Skeletal muscle tissue (tissue), 4 donors: ENCODE data around the gene HLTF. TPM values are rescaled to one million over a fixed set of nuclear protein-coding genes. Genes with fewer than 3 reads are reported as not detected.

ENCODE experiments used
- H3K27ac ChIP-seq: one replicate; pipeline ENCODE4 v1.7.0; 2013; ENCODE audit warnings: mild to moderate bottlenecking, low read depth, low read length, inconsistent platforms
- H3K27me3 ChIP-seq, 3 donors: one replicate each; pipeline ENCODE4 v1.7.0; 2013; ENCODE audit warnings: low read length in 3 of 3; ENCODE audit not compliant: control insufficient read depth in 3 of 3, insufficient read depth in 3 of 3
- H3K36me3 ChIP-seq, 3 donors: one replicate each; pipeline ENCODE4 v1.7.0; 2013; ENCODE audit warnings: low read length in 3 of 3; ENCODE audit not compliant: control insufficient read depth in 3 of 3, insufficient read depth in 3 of 3
- H3K4me1 ChIP-seq, 3 donors: one replicate each; pipeline ENCODE4 v1.7.0; 2013; ENCODE audit warnings: low read length in 3 of 3, mild to moderate bottlenecking in 3 of 3; ENCODE audit not compliant: control insufficient read depth in 3 of 3, insufficient read depth in 3 of 3
- H3K4me3 ChIP-seq, 3 donors: one replicate each; pipeline ENCODE4 v1.7.0; 2013; ENCODE audit warnings: low read length in 3 of 3
- H3K9ac ChIP-seq, 3 donors: one replicate each; pipeline ENCODE4 v1.7.0; 2013; ENCODE audit warnings: low read length in 3 of 3, mild to moderate bottlenecking in 3 of 3, moderate library complexity in 2 of 3, low read depth in 1 of 3
- H3K9me3 ChIP-seq, 3 donors: one replicate each; pipeline ENCODE4 v1.7.0; 2013; ENCODE audit warnings: low read length in 3 of 3; ENCODE audit not compliant: control insufficient read depth in 3 of 3
- total RNA-seq: library from RNA; depleted of rRNA; stranded (reverse); fragments of >200 nt; gene quantifications from one replicate; pipeline ENCODE4 v1.2.3, GENCODE V29; 2014
- donor health status: Osteomylitis.

The HLTF gene
- total RNA-seq, 1 donor from 2014 or later, result 26.6 TPM

GRCh38 chr3:149011676-149012075 is 74.7 kb downstream of the HLTF start:
- H3K4me1 ChIP-seq, result peaks cover 33 to 74% (median 68%) of the 10 kb centered on the region in 3 donors
- no peak overlapping the region for H3K4me3 ChIP-seq
- no peaks in the 10 kb centered on the region for H3K9me3 ChIP-seq
- peaks cover 26 to 45% (median 39%) of the 10 kb centered on the region in 3 donors for H3K36me3 ChIP-seq
- H3K27me3 ChIP-seq, result no peaks in the 10 kb centered on the region
- H3K9ac ChIP-seq, result peak overlapping the region in 1 of 3 donors; percentile 36
- peak overlapping the region; percentile 80 for H3K27ac ChIP-seq

DNA sequence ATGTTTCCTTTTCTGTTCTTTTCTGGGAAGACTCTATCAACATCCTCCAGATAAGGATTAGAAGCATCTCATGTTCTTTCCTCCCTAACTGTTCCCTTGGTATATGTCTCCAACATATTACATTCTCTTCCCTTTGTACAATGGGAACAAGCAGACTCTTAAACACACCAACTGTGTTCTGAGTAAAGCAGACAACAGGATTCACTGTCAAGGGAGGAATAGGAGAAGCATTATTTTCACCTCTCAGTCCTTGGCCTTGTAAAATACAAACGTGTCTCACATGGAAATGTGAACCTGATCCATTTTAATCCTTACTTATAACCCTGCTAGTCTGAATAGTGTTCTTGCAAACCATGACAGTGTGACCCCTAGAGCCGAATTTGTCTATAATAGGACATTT is 75.4 kb downstream of the HLTF start:
- Histone ChIP-seq H3K9ac (peak overlapping the region in 2 of 3 donors; percentile 2 to 18), H3K27me3 (no peaks in the 10 kb centered on the region), H3K27ac (peak overlapping the region; percentile 80), H3K9me3 (no peaks in the 10 kb centered on the region), H3K4me1 (peaks cover 27 to 70% (median 64%) of the 10 kb centered on the region in 3 donors), H3K36me3 (peaks cover 26 to 49% (median 39%) of the 10 kb centered on the region in 3 donors), H3K4me3 (no peak overlapping the region)

GRCh38 chr3:149010504-149010951 is 75.8 kb downstream of the HLTF start:
- peak overlapping the region; percentile 80 for H3K27ac ChIP-seq
- no peaks in the 10 kb centered on the region for H3K9me3 ChIP-seq
- no peak overlapping the region for H3K4me3 ChIP-seq
- no peaks in the 10 kb centered on the region for H3K27me3 ChIP-seq
- H3K36me3 ChIP-seq, result peaks cover 26 to 49% (median 39%) of the 10 kb centered on the region in 3 donors
- H3K9ac ChIP-seq, result peak overlapping the region in 2 of 3 donors; percentile 2 to 18
- H3K4me1 ChIP-seq, result peaks cover 25 to 67% (median 64%) of the 10 kb centered on the region in 3 donors

GRCh38 chr3:149009732-149010131 is 76.6 kb downstream of the HLTF start:
- Histone ChIP-seq H3K36me3 (peaks cover 26 to 49% (median 39%) of the 10 kb centered on the region in 3 donors), H3K27ac (peak overlapping the region; percentile 80), H3K9me3 (no peaks in the 10 kb centered on the region), H3K4me3 (no peak overlapping the region), H3K9ac (no peak overlapping the region), H3K27me3 (no peaks in the 10 kb centered on the region), H3K4me1 (peaks cover 24 to 61% (median 61%) of the 10 kb centered on the region in 3 donors)

DNA sequence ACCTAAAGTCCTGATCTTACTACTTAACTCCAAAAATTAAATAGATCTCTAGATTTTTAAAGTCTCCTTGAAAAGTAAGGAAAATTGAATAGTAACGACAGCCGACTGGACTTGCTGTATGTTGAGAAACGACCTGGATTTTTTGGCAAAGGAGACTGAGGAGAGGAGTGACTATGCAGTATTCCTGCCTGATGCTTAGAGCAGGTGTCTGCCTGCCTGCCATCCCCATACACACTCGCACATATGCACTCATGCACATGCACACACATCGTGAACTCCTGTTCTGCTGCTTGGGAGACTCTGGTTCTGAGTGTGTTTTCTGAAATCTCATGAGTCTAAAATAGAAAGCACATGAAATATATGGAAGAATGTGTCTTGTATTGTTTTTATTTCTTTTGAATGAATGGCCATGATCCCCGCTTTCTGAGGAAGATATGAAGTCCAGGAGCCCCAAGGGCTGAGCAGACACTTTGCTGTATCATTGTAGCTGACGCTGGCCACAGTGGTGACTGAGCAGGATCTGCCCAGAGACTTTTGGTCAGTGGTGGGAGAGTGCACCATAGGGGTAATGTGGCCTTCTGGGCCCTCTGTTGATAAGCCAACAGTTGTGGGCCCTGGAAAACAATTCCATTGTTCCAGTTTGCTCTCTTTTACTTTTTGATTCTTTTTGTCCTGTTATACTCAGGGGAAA is 78.6 kb downstream of the HLTF start:
- Histone ChIP-seq H3K36me3 (peaks cover 21 to 41% (median 40%) of the 10 kb centered on the region in 3 donors), H3K4me3 (no peak overlapping the region), H3K9ac (peak overlapping the region in 2 of 3 donors; percentile 19 to 45), H3K27ac (peak overlapping the region; percentile 59), H3K4me1 (peaks cover 35 to 66% (median 63%) of the 10 kb centered on the region in 3 donors), H3K27me3 (no peaks in the 10 kb centered on the region), H3K9me3 (no peaks in the 10 kb centered on the region)

DNA sequence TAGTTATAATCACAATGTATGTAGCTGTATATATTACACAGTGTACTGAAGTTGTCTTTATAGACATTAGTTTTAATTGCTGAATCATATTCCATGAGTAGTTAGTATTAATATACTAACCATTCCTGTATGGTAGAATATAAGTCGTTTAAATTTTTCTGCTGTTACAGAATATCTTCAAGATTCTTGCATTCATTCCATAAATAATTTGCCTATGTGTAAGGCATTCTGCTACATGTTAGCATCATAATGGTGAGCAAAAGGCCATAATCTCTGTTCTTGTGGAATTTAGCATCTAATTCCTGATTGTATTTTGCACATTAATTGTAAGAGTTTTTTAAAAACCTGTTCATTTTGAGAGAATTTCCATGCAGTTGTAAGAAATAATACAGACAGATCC is 80.9 kb downstream of the HLTF start:
- H3K27ac ChIP-seq, result peak overlapping the region; percentile 45
- H3K27me3 ChIP-seq, result no peaks in the 10 kb centered on the region
- peak overlapping the region in 1 of 3 donors; percentile 46 for H3K9ac ChIP-seq
- no peaks in the 10 kb centered on the region for H3K9me3 ChIP-seq
- H3K36me3 ChIP-seq, result peaks cover 18 to 31% (median 28%) of the 10 kb centered on the region in 3 donors
- no peak overlapping the region for H3K4me3 ChIP-seq
- H3K4me1 ChIP-seq, result peaks cover 28 to 61% (median 54%) of the 10 kb centered on the region in 3 donors

DNA sequence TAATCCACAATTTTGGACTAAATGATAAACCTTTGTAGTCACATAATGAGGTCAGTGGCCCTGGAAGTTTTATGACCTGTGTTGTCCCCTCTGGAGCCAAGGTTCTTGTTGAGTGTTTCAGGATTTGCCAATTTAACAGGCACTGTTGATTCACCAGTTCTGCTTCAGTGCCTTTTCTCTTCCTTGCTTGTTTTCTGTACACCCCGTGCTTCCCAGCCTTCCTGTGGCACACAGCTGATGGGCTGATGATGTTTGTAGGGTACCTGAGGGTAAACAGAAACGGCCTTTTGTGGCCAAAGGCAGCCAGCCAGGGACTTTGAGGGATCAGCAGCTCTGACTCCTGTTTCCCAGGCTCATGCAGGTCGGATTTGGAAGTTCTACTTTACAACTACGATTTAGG is 81.7 kb downstream of the HLTF start:
- H3K27me3 ChIP-seq, result no peaks in the 10 kb centered on the region
- H3K27ac ChIP-seq, result peak overlapping the region; percentile 85
- peaks cover 19 to 34% (median 30%) of the 10 kb centered on the region in 3 donors for H3K36me3 ChIP-seq
- peak overlapping the region in 2 of 3 donors; percentile 46 to 54 for H3K9ac ChIP-seq
- H3K4me3 ChIP-seq, result no peak overlapping the region
- H3K4me1 ChIP-seq, result peaks cover 24 to 53% (median 46%) of the 10 kb centered on the region in 3 donors
- no peaks in the 10 kb centered on the region for H3K9me3 ChIP-seq

DNA sequence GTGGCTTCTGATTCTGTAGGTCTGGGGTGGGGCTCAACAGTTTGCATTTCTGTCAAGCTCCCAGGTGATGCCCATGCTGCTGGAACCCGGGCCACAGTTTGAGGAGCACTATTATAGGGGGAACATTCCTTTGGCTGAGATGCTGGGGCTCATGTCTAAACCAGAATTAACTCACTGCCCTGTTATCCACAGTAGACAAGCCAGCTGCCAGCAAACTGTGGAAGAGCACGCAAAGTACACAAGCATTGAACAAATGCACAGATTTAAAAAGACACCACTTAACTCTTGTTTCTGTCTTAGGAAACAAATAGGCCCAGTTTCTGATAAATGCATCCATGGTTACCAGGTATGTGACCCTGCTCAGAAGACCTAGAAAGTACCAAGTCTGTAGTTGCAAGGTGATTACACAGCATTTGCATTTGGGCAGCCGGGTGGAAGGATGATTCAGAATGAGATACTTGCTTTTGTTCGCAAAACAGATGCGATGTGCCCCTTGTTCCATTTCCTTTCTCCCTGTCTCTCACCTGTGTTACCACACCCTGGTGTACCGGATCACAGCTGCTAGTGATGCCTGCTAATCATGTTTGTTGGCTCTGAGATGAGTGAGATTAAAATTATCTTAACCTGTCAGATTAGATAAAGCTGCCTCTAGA is 82.6 kb downstream of the HLTF start:
- H3K27ac ChIP-seq, result peak overlapping the region; percentile 85
- H3K4me3 ChIP-seq, result no peak overlapping the region
- H3K9me3 ChIP-seq, result no peaks in the 10 kb centered on the region
- H3K27me3 ChIP-seq, result no peaks in the 10 kb centered on the region
- H3K36me3 ChIP-seq, result peaks cover 15 to 33% (median 27%) of the 10 kb centered on the region in 3 donors
- peaks cover 24 to 46% (median 40%) of the 10 kb centered on the region in 3 donors for H3K4me1 ChIP-seq
- H3K9ac ChIP-seq, result peak overlapping the region in 1 of 3 donors; percentile 46

DNA sequence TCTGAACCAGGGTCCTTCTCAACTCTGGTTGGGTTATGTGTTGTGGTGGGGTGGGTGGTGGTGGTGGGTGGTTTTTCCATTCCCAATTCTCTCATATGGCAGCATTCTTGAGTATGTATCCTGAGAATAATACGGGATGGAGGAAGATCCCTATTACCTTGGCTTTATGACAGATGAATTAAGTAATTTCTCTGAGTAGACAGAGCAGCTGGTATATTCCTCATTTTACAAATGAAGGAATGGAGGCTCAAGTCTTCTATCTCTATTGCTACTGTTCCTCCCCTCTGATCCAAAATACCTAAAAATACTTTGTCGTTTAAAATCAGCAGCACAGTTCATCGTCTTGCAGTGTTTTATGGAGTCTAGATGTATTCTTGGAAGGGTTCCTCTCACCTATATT is 84.6 kb downstream of the HLTF start:
- no peak overlapping the region for H3K4me3 ChIP-seq
- H3K9ac ChIP-seq, result peak overlapping the region in 1 of 3 donors; percentile 12
- H3K4me1 ChIP-seq, result peaks cover 17 to 38% (median 28%) of the 10 kb centered on the region in 3 donors
- peaks cover 6 to 33% (median 32%) of the 10 kb centered on the region in 3 donors for H3K36me3 ChIP-seq
- H3K27me3 ChIP-seq, result no peaks in the 10 kb centered on the region
- H3K9me3 ChIP-seq, result no peaks in the 10 kb centered on the region
- H3K27ac ChIP-seq, result peak overlapping the region; percentile 50
